ENCODE results near the gene RABL2B.
"Not testable (repeated sequence)": the region's sequence is repeated elsewhere in the genome, so short reads cannot be mapped to it uniquely, and the experiment has no call there.

DNA sequence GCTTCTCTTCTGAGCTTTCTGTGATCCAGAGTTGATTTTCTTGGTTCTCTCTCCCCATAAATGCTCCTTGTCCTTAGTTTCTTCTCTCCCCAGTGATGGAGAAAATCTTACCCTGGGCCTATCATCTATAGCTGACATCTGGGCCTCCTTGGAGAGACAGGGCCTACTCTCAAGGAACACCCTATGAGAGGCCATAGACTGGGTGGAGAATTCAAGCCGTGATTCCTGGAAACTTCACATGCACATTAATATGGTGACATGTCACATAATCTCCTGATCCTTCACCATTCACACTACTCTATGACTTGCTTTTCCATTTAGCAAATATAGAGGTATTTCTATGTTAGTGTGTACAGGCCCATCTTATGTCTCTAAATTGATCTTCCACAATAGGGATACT is 35.9 kb downstream of the RABL2B start:
- TF ChIP-seq ZFP3 (tag by site-specific recombination; IDR thresholded peaks at IDR 0.05; ENCODE audit: low read depth); YY1 (tag by site-specific recombination; IDR thresholded peaks at IDR 0.05); ZNF660 (tag by site-specific recombination; IDR thresholded peaks at IDR 0.05); MYNN (tag by site-specific recombination; IDR thresholded peaks at IDR 0.05; ENCODE audit: borderline replicate concordance); ZSCAN30 (tag by site-specific recombination; IDR thresholded peaks at IDR 0.05); KLF16 (tag by site-specific recombination; IDR thresholded peaks at IDR 0.05): not testable (repeated sequence)
- TF ChIP-seq, protein P1, sequence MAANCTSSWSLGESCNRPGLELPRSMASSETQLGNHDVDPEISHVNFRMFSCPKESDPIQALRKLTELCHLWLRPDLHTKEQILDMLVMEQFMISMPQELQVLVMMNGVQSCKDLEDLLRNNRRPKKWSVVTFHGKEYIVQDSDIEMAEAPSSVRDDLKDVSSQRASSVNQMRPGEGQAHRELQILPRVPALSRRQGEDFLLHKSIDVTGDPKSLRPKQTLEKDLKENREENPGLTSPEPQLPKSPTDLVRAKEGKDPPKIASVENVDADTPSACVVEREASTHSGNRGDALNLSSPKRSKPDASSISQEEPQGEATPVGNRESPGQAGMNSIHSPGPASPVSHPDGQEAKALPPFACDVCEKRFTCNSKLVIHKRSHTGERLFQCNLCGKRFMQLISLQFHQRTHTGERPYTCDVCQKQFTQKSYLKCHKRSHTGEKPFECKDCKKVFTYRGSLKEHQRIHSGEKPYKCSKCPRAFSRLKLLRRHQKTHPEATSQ (tag by site-specific recombination; IDR thresholded peaks at IDR 0.05) = not testable (repeated sequence)
- TF ChIP-seq, protein P2, sequence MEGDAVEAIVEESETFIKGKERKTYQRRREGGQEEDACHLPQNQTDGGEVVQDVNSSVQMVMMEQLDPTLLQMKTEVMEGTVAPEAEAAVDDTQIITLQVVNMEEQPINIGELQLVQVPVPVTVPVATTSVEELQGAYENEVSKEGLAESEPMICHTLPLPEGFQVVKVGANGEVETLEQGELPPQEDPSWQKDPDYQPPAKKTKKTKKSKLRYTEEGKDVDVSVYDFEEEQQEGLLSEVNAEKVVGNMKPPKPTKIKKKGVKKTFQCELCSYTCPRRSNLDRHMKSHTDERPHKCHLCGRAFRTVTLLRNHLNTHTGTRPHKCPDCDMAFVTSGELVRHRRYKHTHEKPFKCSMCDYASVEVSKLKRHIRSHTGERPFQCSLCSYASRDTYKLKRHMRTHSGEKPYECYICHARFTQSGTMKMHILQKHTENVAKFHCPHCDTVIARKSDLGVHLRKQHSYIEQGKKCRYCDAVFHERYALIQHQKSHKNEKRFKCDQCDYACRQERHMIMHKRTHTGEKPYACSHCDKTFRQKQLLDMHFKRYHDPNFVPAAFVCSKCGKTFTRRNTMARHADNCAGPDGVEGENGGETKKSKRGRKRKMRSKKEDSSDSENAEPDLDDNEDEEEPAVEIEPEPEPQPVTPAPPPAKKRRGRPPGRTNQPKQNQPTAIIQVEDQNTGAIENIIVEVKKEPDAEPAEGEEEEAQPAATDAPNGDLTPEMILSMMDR (tag by site-specific recombination; IDR thresholded peaks at IDR 0.05) = not testable (repeated sequence)
- TF ChIP-seq, protein P3, sequence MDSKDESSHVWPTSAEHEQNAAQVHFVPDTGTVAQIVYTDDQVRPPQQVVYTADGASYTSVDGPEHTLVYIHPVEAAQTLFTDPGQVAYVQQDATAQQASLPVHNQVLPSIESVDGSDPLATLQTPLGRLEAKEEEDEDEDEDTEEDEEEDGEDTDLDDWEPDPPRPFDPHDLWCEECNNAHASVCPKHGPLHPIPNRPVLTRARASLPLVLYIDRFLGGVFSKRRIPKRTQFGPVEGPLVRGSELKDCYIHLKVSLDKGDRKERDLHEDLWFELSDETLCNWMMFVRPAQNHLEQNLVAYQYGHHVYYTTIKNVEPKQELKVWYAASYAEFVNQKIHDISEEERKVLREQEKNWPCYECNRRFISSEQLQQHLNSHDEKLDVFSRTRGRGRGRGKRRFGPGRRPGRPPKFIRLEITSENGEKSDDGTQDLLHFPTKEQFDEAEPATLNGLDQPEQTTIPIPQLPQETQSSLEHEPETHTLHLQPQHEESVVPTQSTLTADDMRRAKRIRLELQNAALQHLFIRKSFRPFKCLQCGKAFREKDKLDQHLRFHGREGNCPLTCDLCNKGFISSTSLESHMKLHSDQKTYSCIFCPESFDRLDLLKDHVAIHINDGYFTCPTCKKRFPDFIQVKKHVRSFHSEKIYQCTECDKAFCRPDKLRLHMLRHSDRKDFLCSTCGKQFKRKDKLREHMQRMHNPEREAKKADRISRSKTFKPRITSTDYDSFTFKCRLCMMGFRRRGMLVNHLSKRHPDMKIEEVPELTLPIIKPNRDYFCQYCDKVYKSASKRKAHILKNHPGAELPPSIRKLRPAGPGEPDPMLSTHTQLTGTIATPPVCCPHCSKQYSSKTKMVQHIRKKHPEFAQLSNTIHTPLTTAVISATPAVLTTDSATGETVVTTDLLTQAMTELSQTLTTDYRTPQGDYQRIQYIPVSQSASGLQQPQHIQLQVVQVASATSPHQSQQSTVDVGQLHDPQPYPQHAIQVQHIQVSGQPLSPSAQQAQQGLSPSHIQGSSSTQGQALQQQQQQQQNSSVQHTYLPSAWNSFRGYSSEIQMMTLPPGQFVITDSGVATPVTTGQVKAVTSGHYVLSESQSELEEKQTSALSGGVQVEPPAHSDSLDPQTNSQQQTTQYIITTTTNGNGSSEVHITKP (tag by site-specific recombination; IDR thresholded peaks at IDR 0.05) = not testable (repeated sequence)
- TF ChIP-seq, protein P4, sequence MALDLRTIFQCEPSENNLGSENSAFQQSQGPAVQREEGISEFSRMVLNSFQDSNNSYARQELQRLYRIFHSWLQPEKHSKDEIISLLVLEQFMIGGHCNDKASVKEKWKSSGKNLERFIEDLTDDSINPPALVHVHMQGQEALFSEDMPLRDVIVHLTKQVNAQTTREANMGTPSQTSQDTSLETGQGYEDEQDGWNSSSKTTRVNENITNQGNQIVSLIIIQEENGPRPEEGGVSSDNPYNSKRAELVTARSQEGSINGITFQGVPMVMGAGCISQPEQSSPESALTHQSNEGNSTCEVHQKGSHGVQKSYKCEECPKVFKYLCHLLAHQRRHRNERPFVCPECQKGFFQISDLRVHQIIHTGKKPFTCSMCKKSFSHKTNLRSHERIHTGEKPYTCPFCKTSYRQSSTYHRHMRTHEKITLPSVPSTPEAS (tag by site-specific recombination; IDR thresholded peaks at IDR 0.05) = not testable (repeated sequence)
